ENCODE measurements around the gene PIGN.

DNA sequence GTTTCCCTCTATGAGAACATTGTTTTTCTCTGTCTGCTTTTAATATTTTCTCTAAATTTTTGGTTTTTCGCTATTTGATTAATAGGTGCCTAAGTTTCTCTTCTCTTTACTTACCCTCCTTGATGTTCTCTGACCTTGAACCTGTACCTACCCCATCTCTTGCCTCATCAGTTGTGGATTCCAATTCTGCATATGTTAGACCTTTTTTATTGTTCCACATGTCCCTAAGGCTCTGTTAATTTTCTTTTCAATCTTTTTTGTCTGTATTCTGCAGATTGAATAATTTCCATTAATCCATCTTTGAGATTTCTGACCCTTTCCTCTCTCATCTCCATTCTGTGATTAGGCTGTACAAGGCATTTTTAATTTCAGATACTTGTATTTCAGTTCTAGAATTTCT is 23.3 kb upstream of the PIGN start:
- TF ChIP-seq, protein P1, sequence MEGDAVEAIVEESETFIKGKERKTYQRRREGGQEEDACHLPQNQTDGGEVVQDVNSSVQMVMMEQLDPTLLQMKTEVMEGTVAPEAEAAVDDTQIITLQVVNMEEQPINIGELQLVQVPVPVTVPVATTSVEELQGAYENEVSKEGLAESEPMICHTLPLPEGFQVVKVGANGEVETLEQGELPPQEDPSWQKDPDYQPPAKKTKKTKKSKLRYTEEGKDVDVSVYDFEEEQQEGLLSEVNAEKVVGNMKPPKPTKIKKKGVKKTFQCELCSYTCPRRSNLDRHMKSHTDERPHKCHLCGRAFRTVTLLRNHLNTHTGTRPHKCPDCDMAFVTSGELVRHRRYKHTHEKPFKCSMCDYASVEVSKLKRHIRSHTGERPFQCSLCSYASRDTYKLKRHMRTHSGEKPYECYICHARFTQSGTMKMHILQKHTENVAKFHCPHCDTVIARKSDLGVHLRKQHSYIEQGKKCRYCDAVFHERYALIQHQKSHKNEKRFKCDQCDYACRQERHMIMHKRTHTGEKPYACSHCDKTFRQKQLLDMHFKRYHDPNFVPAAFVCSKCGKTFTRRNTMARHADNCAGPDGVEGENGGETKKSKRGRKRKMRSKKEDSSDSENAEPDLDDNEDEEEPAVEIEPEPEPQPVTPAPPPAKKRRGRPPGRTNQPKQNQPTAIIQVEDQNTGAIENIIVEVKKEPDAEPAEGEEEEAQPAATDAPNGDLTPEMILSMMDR (IDR thresholded peaks at IDR 0.05), result no peak
- no peak for TF ChIP-seq POLR2A (IDR thresholded peaks at IDR 0.05)
